ENCODE data around the gene BCL11A. TPM values are rescaled to one million over a fixed set of nuclear protein-coding genes. Genes with fewer than 3 reads are reported as not detected.

Gene BCL11A
- polyA plus RNA-seq, 1 donor from 2014 or later, result 44.0 TPM

DNA sequence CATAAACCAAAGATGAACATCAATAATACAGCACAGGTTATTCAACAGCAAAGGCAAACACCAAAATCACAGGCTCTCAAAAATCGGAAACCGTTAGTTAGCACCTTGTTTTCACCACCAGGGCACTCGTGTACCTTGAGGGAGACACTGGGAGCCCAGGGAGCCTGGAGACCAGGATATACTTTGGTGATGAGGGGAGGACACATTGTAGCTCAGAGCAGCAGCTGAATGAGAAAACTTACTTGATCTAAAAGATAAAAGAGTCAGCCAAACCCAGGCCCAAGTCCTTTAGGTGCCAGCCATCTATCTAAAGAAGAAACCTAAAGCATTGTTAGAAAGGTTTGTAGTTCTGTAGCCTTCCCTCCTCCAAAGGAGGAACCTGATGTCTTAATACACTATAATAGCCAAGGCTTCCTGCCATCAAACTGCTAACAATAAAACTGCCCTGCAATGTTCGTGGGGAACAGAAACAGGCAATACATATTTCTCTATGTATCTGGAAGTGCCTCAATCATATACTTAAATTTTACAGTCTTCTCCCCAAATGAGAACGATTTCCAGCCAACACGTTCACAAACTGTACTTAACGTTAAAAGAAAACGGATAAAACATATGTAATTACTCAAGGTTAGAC lies 19.3 kb downstream of the BCL11A start:
- Histone ChIP-seq H3K4me3 (ENCODE audit: low read length) (peak overlapping the region; percentile 35), H3K27me3 (ENCODE audit: insufficient read depth, low read depth, low read length) (no peaks in the 10 kb centered on the region), H3K9me2 (ENCODE audit: insufficient read depth, low read length) (no peaks in the 10 kb centered on the region), H4K20me1 (ENCODE audit: insufficient read depth) (no peaks in the 10 kb centered on the region), H3K9me3 (ENCODE audit: low read length) (no peaks in the 10 kb centered on the region), H3K9ac (ENCODE audit: low read length) (no peak overlapping the region), H3K36me3 (ENCODE audit: insufficient read depth, low read length) (no peaks in the 10 kb centered on the region), H2AFZ (ENCODE audit: low read depth, low read length) (no peak overlapping the region), H3K4me2 (ENCODE audit: low read length) (no peak overlapping the region), H3K79me2 (replicated peaks; ENCODE audit: insufficient read depth, low read length) (peaks cover 100% of the 10 kb centered on the region), H3K27ac (ENCODE audit: low read length) (no peak overlapping the region), H3F3A (ENCODE audit: insufficient read depth, low read length, poor library complexity, severe bottlenecking) (no peaks in the 10 kb centered on the region)
- TF ChIP-seq SMC3 (conservative IDR thresholded peaks at IDR 0.05; ENCODE audit: poor library complexity), result no peak
- no peak for TF ChIP-seq POLR2AphosphoS5 (IDR thresholded peaks at IDR 0.05)
- TF ChIP-seq, protein P1, sequence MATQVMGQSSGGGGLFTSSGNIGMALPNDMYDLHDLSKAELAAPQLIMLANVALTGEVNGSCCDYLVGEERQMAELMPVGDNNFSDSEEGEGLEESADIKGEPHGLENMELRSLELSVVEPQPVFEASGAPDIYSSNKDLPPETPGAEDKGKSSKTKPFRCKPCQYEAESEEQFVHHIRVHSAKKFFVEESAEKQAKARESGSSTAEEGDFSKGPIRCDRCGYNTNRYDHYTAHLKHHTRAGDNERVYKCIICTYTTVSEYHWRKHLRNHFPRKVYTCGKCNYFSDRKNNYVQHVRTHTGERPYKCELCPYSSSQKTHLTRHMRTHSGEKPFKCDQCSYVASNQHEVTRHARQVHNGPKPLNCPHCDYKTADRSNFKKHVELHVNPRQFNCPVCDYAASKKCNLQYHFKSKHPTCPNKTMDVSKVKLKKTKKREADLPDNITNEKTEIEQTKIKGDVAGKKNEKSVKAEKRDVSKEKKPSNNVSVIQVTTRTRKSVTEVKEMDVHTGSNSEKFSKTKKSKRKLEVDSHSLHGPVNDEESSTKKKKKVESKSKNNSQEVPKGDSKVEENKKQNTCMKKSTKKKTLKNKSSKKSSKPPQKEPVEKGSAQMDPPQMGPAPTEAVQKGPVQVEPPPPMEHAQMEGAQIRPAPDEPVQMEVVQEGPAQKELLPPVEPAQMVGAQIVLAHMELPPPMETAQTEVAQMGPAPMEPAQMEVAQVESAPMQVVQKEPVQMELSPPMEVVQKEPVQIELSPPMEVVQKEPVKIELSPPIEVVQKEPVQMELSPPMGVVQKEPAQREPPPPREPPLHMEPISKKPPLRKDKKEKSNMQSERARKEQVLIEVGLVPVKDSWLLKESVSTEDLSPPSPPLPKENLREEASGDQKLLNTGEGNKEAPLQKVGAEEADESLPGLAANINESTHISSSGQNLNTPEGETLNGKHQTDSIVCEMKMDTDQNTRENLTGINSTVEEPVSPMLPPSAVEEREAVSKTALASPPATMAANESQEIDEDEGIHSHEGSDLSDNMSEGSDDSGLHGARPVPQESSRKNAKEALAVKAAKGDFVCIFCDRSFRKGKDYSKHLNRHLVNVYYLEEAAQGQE (IDR thresholded peaks at IDR 0.05; ENCODE audit: borderline replicate concordance), result no peak
- TF ChIP-seq TAF1 (IDR thresholded peaks at IDR 0.05; ENCODE audit: low read depth), result no peak
- no peak for TF ChIP-seq EP300 (conservative IDR thresholded peaks at IDR 0.05; ENCODE audit: poor library complexity, severe bottlenecking)
- TF ChIP-seq, protein P2, sequence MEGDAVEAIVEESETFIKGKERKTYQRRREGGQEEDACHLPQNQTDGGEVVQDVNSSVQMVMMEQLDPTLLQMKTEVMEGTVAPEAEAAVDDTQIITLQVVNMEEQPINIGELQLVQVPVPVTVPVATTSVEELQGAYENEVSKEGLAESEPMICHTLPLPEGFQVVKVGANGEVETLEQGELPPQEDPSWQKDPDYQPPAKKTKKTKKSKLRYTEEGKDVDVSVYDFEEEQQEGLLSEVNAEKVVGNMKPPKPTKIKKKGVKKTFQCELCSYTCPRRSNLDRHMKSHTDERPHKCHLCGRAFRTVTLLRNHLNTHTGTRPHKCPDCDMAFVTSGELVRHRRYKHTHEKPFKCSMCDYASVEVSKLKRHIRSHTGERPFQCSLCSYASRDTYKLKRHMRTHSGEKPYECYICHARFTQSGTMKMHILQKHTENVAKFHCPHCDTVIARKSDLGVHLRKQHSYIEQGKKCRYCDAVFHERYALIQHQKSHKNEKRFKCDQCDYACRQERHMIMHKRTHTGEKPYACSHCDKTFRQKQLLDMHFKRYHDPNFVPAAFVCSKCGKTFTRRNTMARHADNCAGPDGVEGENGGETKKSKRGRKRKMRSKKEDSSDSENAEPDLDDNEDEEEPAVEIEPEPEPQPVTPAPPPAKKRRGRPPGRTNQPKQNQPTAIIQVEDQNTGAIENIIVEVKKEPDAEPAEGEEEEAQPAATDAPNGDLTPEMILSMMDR (IDR thresholded peaks at IDR 0.05; ENCODE audit: poor library complexity, severe bottlenecking), result no peak
- no peak for TF ChIP-seq EZH2 (IDR thresholded peaks at IDR 0.05; ENCODE audit: borderline replicate concordance, insufficient read depth, low read length, poor library complexity, severe bottlenecking)
- no peak for TF ChIP-seq RAD21 (conservative IDR thresholded peaks at IDR 0.05)
- TF ChIP-seq MXI1 (conservative IDR thresholded peaks at IDR 0.05; ENCODE audit: poor library complexity, severe bottlenecking), result no peak

DNA sequence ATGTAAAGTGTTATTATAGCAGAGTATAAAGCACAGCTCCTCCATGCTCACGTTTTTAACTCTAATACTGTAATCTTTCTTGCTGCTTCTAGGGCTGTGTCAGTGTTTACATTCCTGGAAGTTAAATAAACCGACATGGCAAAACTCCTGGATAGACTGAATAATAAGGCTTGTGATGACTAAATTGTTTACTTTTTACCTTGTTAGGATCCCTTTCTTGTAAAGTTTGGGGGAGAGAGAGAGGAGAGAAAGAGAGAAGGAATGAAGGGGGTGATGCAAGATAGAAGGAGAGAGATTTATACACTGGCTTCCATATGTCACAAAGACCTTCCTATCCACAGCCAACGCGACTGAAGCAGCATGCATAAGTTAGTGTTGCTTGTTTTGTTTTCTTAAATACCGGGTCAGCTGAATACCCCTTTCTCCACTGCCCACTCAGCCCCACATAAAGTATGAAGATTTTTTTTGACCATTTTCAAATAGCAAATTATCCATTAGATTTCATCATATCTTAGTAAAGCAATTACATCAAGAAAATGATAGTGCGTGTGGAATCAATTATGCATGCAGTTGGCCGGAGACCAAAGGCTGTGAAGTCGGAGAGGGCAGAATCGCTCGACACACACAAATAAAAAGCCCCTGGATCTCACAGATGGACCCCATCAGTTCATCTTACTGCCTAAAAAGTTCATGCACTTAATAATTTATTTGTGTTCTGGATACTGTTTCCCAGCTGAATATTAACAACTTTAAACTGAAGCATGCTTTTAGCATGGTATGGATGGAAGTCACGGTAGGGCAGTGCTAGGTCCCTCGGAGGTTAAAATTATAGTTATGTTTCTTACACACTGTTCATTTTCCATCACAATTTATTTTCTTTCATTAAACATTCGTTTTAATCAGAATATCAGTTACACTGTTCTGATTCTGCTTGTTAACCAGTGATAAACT lies 20.1 kb downstream of the BCL11A start:
- Histone ChIP-seq H3K36me3 (ENCODE audit: insufficient read depth, low read length) (no peaks in the 10 kb centered on the region), H3K4me3 (ENCODE audit: low read length) (peak overlapping the region; percentile 35), H3K9ac (ENCODE audit: low read length) (no peak overlapping the region), H3K4me2 (ENCODE audit: low read length) (no peak overlapping the region), H2AFZ (ENCODE audit: low read depth, low read length) (no peak overlapping the region), H3K9me3 (ENCODE audit: low read length) (no peaks in the 10 kb centered on the region), H3K9me2 (ENCODE audit: insufficient read depth, low read length) (no peaks in the 10 kb centered on the region), H3K79me2 (replicated peaks; ENCODE audit: insufficient read depth, low read length) (peaks cover 100% of the 10 kb centered on the region), H3K27ac (ENCODE audit: low read length) (no peak overlapping the region), H4K20me1 (ENCODE audit: insufficient read depth) (no peaks in the 10 kb centered on the region), H3F3A (ENCODE audit: insufficient read depth, low read length, poor library complexity, severe bottlenecking) (no peaks in the 10 kb centered on the region), H3K27me3 (ENCODE audit: insufficient read depth, low read depth, low read length) (no peaks in the 10 kb centered on the region)
- TF ChIP-seq MXI1 (conservative IDR thresholded peaks at IDR 0.05; ENCODE audit: poor library complexity, severe bottlenecking), result no peak
- TF ChIP-seq EP300 (conservative IDR thresholded peaks at IDR 0.05; ENCODE audit: poor library complexity, severe bottlenecking), result no peak
- TF ChIP-seq RAD21 (conservative IDR thresholded peaks at IDR 0.05), result no peak
- no peak for TF ChIP-seq POLR2AphosphoS5 (IDR thresholded peaks at IDR 0.05)
- TF ChIP-seq, protein P2 (IDR thresholded peaks at IDR 0.05; ENCODE audit: poor library complexity, severe bottlenecking), result no peak
- TF ChIP-seq, protein P1 (IDR thresholded peaks at IDR 0.05; ENCODE audit: borderline replicate concordance), result no peak
- TF ChIP-seq TAF1 (IDR thresholded peaks at IDR 0.05; ENCODE audit: low read depth), result no peak
- no peak for TF ChIP-seq EZH2 (IDR thresholded peaks at IDR 0.05; ENCODE audit: borderline replicate concordance, insufficient read depth, low read length, poor library complexity, severe bottlenecking)
- no peak for TF ChIP-seq SMC3 (conservative IDR thresholded peaks at IDR 0.05; ENCODE audit: poor library complexity)
